PC-3 (cell line): ENCODE data around the gene WWC2.

Experiments used
- CTCF ChIP-seq: fragments of 300-600 bp; sonication (generic); conservative IDR thresholded peaks from 2 replicates; pipeline ENCODE4 v1.5.1; 2017; ENCODE audit warnings: antibody characterized with exemption, low read depth, mild to moderate bottlenecking, low read length
- EZH2 ChIP-seq: fragments of 300-600 bp; sonication (generic); IDR thresholded peaks from one replicate; pipeline ENCODE4 v1.6.1; 2017; ENCODE audit warnings: antibody characterized with exemption, mild to moderate bottlenecking, low read length; ENCODE audit not compliant: unreplicated experiment
- EZH2phosphoT487 ChIP-seq: fragments of 300-600 bp; sonication (generic); IDR thresholded peaks from 2 replicates; pipeline ENCODE4 v1.6.1; 2018; ENCODE audit warnings: mild to moderate bottlenecking, antibody characterized with exemption, low read length, borderline replicate concordance

GRCh38 chr4:183312841-183313240 is 213.8 kb downstream of the WWC2 start:
- TF ChIP-seq CTCF (no peak), EZH2phosphoT487 (no peak), EZH2 (no peak)
